Astrocyte (in vitro differentiated cells and primary cell): ENCODE data around the gene HOXC9. TPM values are rescaled to one million over a fixed set of nuclear protein-coding genes. Genes with fewer than 3 reads are reported as not detected.

Source experiments
- DNase-seq: peaks from one replicate; pipeline ENCODE4 v3.0.0-alpha.2; 2010; ENCODE audit warnings: low read depth
- FAIRE-seq: peaks from 2 replicates; lab custom pipeline; 2011; peaks lifted over from hg19 to GRCh38; lab: Jason Lieb, UNC
- H2AFZ ChIP-seq: 2 replicates; pipeline ENCODE4 v1.6.0; 2012; ENCODE audit warnings: low read depth, low read length, inconsistent platforms
- H3K27ac ChIP-seq: 2 replicates; pipeline ENCODE4 v1.5.1; 2011; ENCODE audit warnings: low read depth, low read length, inconsistent platforms
- H3K27me3 ChIP-seq: 2 replicates; pipeline ENCODE4 v1.6.0; 2011; ENCODE audit warnings: low read length, inconsistent platforms; ENCODE audit not compliant: insufficient read depth
- H3K36me3 ChIP-seq: 2 replicates; pipeline ENCODE4 v1.5.1; 2011; ENCODE audit warnings: low read length, inconsistent platforms; ENCODE audit not compliant: insufficient read depth
- H3K4me1 ChIP-seq: 2 replicates; pipeline ENCODE4 v1.5.1; 2011; ENCODE audit warnings: low read length, inconsistent platforms; ENCODE audit not compliant: insufficient read depth
- H3K4me2 ChIP-seq: 2 replicates; pipeline ENCODE4 v1.6.0; 2012; ENCODE audit warnings: low read length, inconsistent platforms
- H3K4me3 ChIP-seq: 2 replicates; pipeline ENCODE4 v1.5.1; 2011; ENCODE audit warnings: low read depth, mild to moderate bottlenecking, low read length, inconsistent platforms; ENCODE audit not compliant: insufficient read depth
- H3K79me2 ChIP-seq: 2 replicates; pipeline ENCODE4 v1.6.0; 2012; ENCODE audit warnings: mild to moderate bottlenecking, low read length, inconsistent platforms; ENCODE audit not compliant: insufficient read depth
- H3K9ac ChIP-seq: 2 replicates; pipeline ENCODE4 v1.6.0; 2012; ENCODE audit warnings: mild to moderate bottlenecking, low read length, inconsistent platforms
- H3K9me3 ChIP-seq: 2 replicates; pipeline ENCODE4 v1.5.1; 2012; ENCODE audit warnings: low read depth, mild to moderate bottlenecking, low read length, inconsistent platforms; ENCODE audit not compliant: insufficient read depth
- H4K20me1 ChIP-seq: 2 replicates; pipeline ENCODE4 v1.6.0; 2012; ENCODE audit warnings: low read length, inconsistent platforms; ENCODE audit not compliant: insufficient read depth
- H3K27ac Mint-ChIP-seq: one replicate; pipeline ENCODE4 v1.8.0; 2021; ENCODE audit warnings: mild to moderate bottlenecking, mixed read lengths; ENCODE audit not compliant: unreplicated experiment
- H3K27me3 Mint-ChIP-seq: one replicate; pipeline ENCODE4 v1.8.0; 2021; ENCODE audit warnings: low read depth, mixed read lengths; ENCODE audit not compliant: unreplicated experiment
- H3K36me3 Mint-ChIP-seq: one replicate; pipeline ENCODE4 v1.8.0; 2021; ENCODE audit warnings: low read depth, mixed read lengths; ENCODE audit not compliant: unreplicated experiment
- H3K4me1 Mint-ChIP-seq: one replicate; pipeline ENCODE4 v1.8.0; 2021; ENCODE audit warnings: low read depth, mixed read lengths; ENCODE audit not compliant: unreplicated experiment
- H3K4me3 Mint-ChIP-seq: one replicate; pipeline ENCODE4 v1.8.0; 2021; ENCODE audit warnings: mild to moderate bottlenecking, moderate library complexity, mixed read lengths; ENCODE audit not compliant: unreplicated experiment
- H3K9me3 Mint-ChIP-seq: one replicate; pipeline ENCODE4 v1.8.0; 2021; ENCODE audit warnings: mild to moderate bottlenecking, mixed read lengths; ENCODE audit not compliant: unreplicated experiment
- EZH2 ChIP-seq: IDR thresholded peaks from 2 replicates; pipeline ENCODE4 v1.6.1; 2012; ENCODE audit warnings: mild to moderate bottlenecking, low read length, inconsistent platforms; ENCODE audit not compliant: insufficient read depth
- total RNA-seq: library from RNA; stranded (reverse); gene quantifications from 2 replicates; pipeline ENCODE4 v1.2.1, GENCODE V29; 2021
- TF ChIP-seq, protein P1 (sequence below): IDR thresholded peaks from 2 replicates; pipeline ENCODE4 v1.5.1; 2011; ENCODE audit warnings: low read depth, mild to moderate bottlenecking, inconsistent platforms, low read length, moderate library complexity; ENCODE audit not compliant: insufficient read depth

The HOXC9 gene
- total RNA-seq, 1 donor from 2014 or later: not detected

DNA sequence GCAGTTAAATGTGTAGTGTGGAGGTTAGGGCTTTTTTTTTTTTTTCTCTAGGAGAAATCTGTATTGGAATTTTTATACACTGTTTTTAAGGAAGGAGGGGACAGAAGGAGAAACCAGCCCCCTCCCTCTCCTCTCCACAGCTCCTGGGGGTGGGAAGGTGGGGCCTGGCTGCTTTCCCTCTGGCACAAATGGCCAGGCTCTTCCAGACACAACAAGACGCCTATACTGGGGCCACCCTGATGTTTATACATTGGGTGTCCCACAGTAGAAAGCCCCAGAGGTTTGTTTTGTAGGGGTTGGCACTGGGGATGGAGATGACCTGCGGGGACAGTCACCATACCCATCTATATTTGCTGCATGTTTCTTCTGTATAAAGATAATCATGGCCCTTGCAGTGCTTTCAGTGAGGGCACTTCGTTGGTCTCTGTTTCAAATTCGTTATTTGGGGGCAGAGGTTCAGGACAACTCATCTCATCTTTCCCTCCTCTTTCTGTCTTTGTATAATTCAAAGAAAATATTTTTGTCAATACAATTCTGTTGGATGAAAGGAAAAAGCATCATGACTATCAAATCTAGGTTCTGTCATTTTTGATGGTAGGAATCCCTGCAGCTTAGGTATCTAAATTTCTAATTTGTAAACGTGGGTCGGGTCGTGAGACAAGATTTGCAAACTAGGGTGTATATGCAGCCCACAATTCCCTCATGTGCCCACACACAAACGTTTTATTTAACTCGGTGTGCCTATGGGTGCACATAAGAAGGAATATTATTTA is 23.0 kb upstream of the HOXC9 start:
- peaks cover 5% of the 10 kb centered on the region for H3K9me3 ChIP-seq
- no peak overlapping the region for H3K27ac ChIP-seq
- H4K20me1 ChIP-seq: no peaks in the 10 kb centered on the region
- no peaks in the 10 kb centered on the region for H3K36me3 ChIP-seq
- H3K27ac Mint-ChIP-seq: no peak overlapping the region
- H3K4me2 ChIP-seq: no peak overlapping the region
- peaks cover 86% of the 10 kb centered on the region for H3K27me3 Mint-ChIP-seq
- no peaks in the 10 kb centered on the region for H3K36me3 Mint-ChIP-seq
- peaks cover 15% of the 10 kb centered on the region for H3K9me3 Mint-ChIP-seq
- H3K4me3 Mint-ChIP-seq: no peak overlapping the region
- FAIRE-seq (no peak), DNase-seq (no peak)
- H3K79me2 ChIP-seq: no peaks in the 10 kb centered on the region
- H3K4me1 ChIP-seq: no peaks in the 10 kb centered on the region
- H3K9ac ChIP-seq: no peak overlapping the region
- H3K4me3 ChIP-seq: no peak overlapping the region
- no peak overlapping the region for H2AFZ ChIP-seq
- TF ChIP-seq, protein P1, sequence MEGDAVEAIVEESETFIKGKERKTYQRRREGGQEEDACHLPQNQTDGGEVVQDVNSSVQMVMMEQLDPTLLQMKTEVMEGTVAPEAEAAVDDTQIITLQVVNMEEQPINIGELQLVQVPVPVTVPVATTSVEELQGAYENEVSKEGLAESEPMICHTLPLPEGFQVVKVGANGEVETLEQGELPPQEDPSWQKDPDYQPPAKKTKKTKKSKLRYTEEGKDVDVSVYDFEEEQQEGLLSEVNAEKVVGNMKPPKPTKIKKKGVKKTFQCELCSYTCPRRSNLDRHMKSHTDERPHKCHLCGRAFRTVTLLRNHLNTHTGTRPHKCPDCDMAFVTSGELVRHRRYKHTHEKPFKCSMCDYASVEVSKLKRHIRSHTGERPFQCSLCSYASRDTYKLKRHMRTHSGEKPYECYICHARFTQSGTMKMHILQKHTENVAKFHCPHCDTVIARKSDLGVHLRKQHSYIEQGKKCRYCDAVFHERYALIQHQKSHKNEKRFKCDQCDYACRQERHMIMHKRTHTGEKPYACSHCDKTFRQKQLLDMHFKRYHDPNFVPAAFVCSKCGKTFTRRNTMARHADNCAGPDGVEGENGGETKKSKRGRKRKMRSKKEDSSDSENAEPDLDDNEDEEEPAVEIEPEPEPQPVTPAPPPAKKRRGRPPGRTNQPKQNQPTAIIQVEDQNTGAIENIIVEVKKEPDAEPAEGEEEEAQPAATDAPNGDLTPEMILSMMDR: no peak
- no peak for TF ChIP-seq EZH2
- H3K27me3 ChIP-seq: peaks cover 93% of the 10 kb centered on the region
- H3K4me1 Mint-ChIP-seq: no peaks in the 10 kb centered on the region

DNA sequence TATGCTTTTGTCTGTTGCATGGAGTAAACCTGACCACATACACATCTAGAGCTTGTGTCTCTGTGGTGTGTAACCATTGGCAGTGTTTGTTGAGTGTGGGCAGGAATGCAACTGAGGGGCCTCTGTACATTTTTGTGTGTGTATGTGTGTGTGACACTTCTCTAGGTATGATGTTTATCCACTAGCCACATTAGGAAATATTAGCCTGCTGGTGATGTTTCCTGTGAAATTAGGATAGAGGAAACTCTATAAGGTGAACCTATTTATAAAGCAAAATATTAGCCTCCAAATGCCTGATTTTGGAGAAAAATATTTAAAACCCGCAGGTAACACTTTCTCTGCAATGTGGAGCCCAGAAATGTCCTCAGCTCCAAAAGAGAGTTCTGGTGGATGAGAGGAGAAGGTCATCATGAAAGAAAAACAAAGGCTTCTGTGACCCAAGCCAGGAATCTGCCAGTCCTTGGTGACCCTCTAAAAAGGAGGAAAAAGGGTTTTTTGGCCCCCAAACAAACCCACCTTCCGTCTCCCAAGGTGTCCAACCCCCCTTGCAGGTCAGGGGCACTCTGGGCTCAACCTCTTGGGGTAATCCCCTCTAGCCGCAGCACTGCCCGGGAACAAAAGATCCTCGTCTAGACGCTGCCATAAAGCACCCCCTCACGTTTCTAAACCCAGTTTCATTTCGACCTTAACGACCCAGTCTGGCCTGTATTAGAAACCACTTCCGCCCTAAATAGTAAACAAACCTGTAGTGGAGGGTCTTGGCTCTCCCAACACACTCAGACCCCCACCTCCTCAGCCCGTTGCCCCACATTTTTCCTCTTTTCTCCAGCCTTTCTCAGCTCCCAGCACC is 22.1 kb upstream of the HOXC9 start:
- H3K4me3 Mint-ChIP-seq: no peak overlapping the region
- no peaks in the 10 kb centered on the region for H4K20me1 ChIP-seq
- no peak overlapping the region for H2AFZ ChIP-seq
- no peak for TF ChIP-seq EZH2
- TF ChIP-seq, protein P1: no peak
- no peaks in the 10 kb centered on the region for H3K4me1 Mint-ChIP-seq
- no peak overlapping the region for H3K4me3 ChIP-seq
- H3K9ac ChIP-seq: no peak overlapping the region
- no peak overlapping the region for H3K27ac ChIP-seq
- H3K9me3 Mint-ChIP-seq: peaks cover 14% of the 10 kb centered on the region
- no peaks in the 10 kb centered on the region for H3K4me1 ChIP-seq
- no peak for DNase-seq
- peaks cover 93% of the 10 kb centered on the region for H3K27me3 ChIP-seq
- FAIRE-seq: no peak
- no peak overlapping the region for H3K4me2 ChIP-seq
- no peaks in the 10 kb centered on the region for H3K36me3 ChIP-seq
- H3K9me3 ChIP-seq: peaks cover 5% of the 10 kb centered on the region
- H3K27me3 Mint-ChIP-seq: peaks cover 84% of the 10 kb centered on the region
- H3K36me3 Mint-ChIP-seq: no peaks in the 10 kb centered on the region
- no peak overlapping the region for H3K27ac Mint-ChIP-seq
- no peaks in the 10 kb centered on the region for H3K79me2 ChIP-seq
